Measurements from ENCODE around the gene KCNJ9.
A peak's percentile ranks its signal among the peaks of the same experiment; 100 is the strongest.

Gene KCNJ9

GRCh38 chr1:160066829-160067745 is 14.3 kb upstream of the KCNJ9 start:
- DNase-seq, result no peak

- DNase-seq, result no peak
Observed at GRCh38 chr1:160068225-160068624, 13.1 kb upstream of the KCNJ9 start.

- no peak for DNase-seq
Observed at GRCh38 chr1:160069460-160070231, 11.7 kb upstream of the KCNJ9 start, which contains the start of gene KCNJ10. Gene KCNJ10 (minus strand): TSS chr1:160070160. CDS start chr1:160042532, 27,628 bp downstream.

- DNase-seq, result peak; percentile 77
Observed at GRCh38 chr1:160070243-160071163, 10.8 kb upstream of the KCNJ9 start.

GRCh38 chr1:160071289-160071688 is 10.0 kb upstream of the KCNJ9 start:
- no peak for DNase-seq

- DNase-seq, result no peak
Observed at GRCh38 chr1:160074865-160075264, 6.5 kb upstream of the KCNJ9 start.

- DNase-seq, result no peak
Observed at GRCh38 chr1:160075836-160076235, 5.5 kb upstream of the KCNJ9 start.

- DNase-seq, result no peak
Observed at GRCh38 chr1:160076295-160076694, 5.0 kb upstream of the KCNJ9 start.

- no peak for DNase-seq
Observed at GRCh38 chr1:160077486-160077885, 3.9 kb upstream of the KCNJ9 start.

- DNase-seq, result no peak
Observed at GRCh38 chr1:160078512-160079195, 2.7 kb upstream of the KCNJ9 start.

- no peak for DNase-seq
Observed at GRCh38 chr1:160079448-160079847, 1.9 kb upstream of the KCNJ9 start.

- DNase-seq, result peak; percentile 38
Observed at GRCh38 chr1:160080381-160081100, 797 bp upstream of the KCNJ9 start.

GRCh38 chr1:160082487-160082886 is 1.1 kb downstream of the KCNJ9 start:
- DNase-seq, result no peak

GRCh38 chr1:160082926-160083325 is 1.6 kb downstream of the KCNJ9 start:
- DNase-seq, result no peak

- DNase-seq, result peak; percentile 77
Observed at GRCh38 chr1:160083968-160084770, 2.8 kb downstream of the KCNJ9 start.

GRCh38 chr1:160084771-160085321 is 3.5 kb downstream of the KCNJ9 start:
- no peak for DNase-seq

- DNase-seq, result peak; percentile 49
Observed at GRCh38 chr1:160085686-160086455, 4.5 kb downstream of the KCNJ9 start.

- DNase-seq, result no peak
Observed at GRCh38 chr1:160086456-160086892, 5.1 kb downstream of the KCNJ9 start.

GRCh38 chr1:160087118-160087662 is 5.9 kb downstream of the KCNJ9 start:
- no peak for DNase-seq
